Heart right ventricle (tissue), 16 donors: ENCODE data around the gene TULP1. TPM values are rescaled to one million over a fixed set of nuclear protein-coding genes. Genes with fewer than 3 reads are reported as not detected.
"Not testable (repeated sequence)": the region's sequence is repeated elsewhere in the genome, so short reads cannot be mapped to it uniquely, and the experiment has no call there.

Source experiments
- ATAC-seq, 8 donors: fragments of 200-7000 bp; cut with Tn5 transposase; one replicate each; pipeline ENCODE4 v1.9.1; 2020; ENCODE audit warnings: mild to moderate bottlenecking in 8 of 8, moderate library complexity in 8 of 8, moderate number of reproducible peaks in 1 of 8
- DNase-seq, 2 donors: peaks; one replicate each; pipeline ENCODE4 v3.0.0-alpha.2; 2020
- H3K27ac ChIP-seq, 10 donors: fragments of 200-600 bp; sonication (generic) in 2 of 10; one replicate each; pipeline versions ENCODE4 v1.5.0 to v1.8.0; 2020 to 2022; ENCODE audit warnings: mild to moderate bottlenecking in 3 of 10
- H3K27me3 ChIP-seq, 7 donors: fragments of 200-600 bp; one replicate each; pipeline ENCODE4 v1.8.0; 2021 to 2022; ENCODE audit warnings: mild to moderate bottlenecking in 2 of 7
- H3K36me3 ChIP-seq, 9 donors: fragments of 200-600 bp; sonication (generic) in 1 of 9; one replicate each; pipeline versions ENCODE4 v1.5.0 to v1.8.0; 2020 to 2022; ENCODE audit warnings: mild to moderate bottlenecking in 2 of 9
- H3K4me1 ChIP-seq, 9 donors: fragments of 200-600 bp; sonication (generic) in 1 of 9; one replicate each; pipeline versions ENCODE4 v1.5.0 to v1.8.0; 2020 to 2022; ENCODE audit warnings: mild to moderate bottlenecking in 4 of 9
- H3K4me3 ChIP-seq, 10 donors: fragments of 200-600 bp; sonication (generic) in 2 of 10; one replicate each; pipeline versions ENCODE4 v1.5.0 to v1.8.0; 2020 to 2022; ENCODE audit warnings: mild to moderate bottlenecking in 7 of 10, moderate library complexity in 2 of 10
- H3K9me3 ChIP-seq, 11 donors: fragments of 200-600 bp in 10 of 11; sonication (generic) in 2 of 11; one replicate each; pipeline versions ENCODE4 v1.5.0 to v1.8.0; 2013 to 2022; ENCODE audit warnings: mild to moderate bottlenecking in 2 of 11, control low read depth in 1 of 11, moderate library complexity in 1 of 11
- CTCF ChIP-seq, 9 donors: fragments of 200-600 bp; sonication (generic) in 2 of 9; IDR thresholded peaks; one replicate each; pipeline versions ENCODE4 v1.5.0 to v1.8.0; 2021 to 2022; ENCODE audit warnings: antibody characterized with exemption in 9 of 9, mild to moderate bottlenecking in 5 of 9, moderate library complexity in 1 of 9
- WGBS, 2 donors: extraction: QIAGEN DNeasy Blood & Tissue Kit; methylation state at CpG; one replicate each; pipeline ENCODE4 v1.1.7; 2013; ENCODE audit warnings: inconsistent platforms in 1 of 2; 5-methylcytosine and 5-hydroxymethylcytosine counted together
- intact Hi-C, 10 donors: fragments of 100-400 bp; cut with DNase I; formaldehyde crosslinking; loops; one replicate each; pipeline versions ENCODE4 v1.11.1 to v1.14.2; 2022
- polyA plus RNA-seq, 2 donors: library from polyadenylated mRNA; stranded (reverse); fragments of 200-250 nt; gene quantifications; one replicate each; pipeline ENCODE4 v1.2.3, GENCODE V29; 2013
- total RNA-seq, 10 donors: library from RNA; stranded (reverse); fragmentation: NEBNext Ultra II Directional in 3 of 10; extraction: Animal tissue kit (Norgen Biotek cat#: 25700) in 3 of 10; gene quantifications; one replicate each; pipeline versions ENCODE4 v1.2.1 to v1.2.4, GENCODE V29; 2021 to 2023
- donor health status: Arrhythmogenic right ventricular cardiomyopathy.
- donor health status: ischemic (EF 13 %, LVEDD 7.1; RV severe dilation, severe dysfunction).
- donor health status: healthy with polysubstance abuse.
- donor health status: DM: no; HTN: yes; CAD: no.
- donor health status: DM: no; HTN: no; CAD: no.
- donor health status: ischemic (EF 25% LVEDD 6.9; RV normal size, moderate dysfunction).
- donor health status: ischemic (EF 25% LVEDD 5.7; RV mildly dilated, moderate dysfunction).
- donor health status: healthy.
- donor health status: DM: yes; HTN: yes; CAD: no.
- donor health status: Ischemic cardiomyopathy.
- donor health status: ischemic (EF 35%, LVEDD 5.7; RV mildly dilated, moderate dysfunction).
- donor health status: nonischemic (EF 11% LVEDD 7.7; RV severe dilation, severe dysfunction).
- donor health status: DM: yes; HTN: yes; CAD: no.
- donor health status: PGD.
- donor health status: ischemic (EF 29% LVEDD 5.4; RV normal size, mild dysfunction).
- donor health status: nonischemic (EF 23%, LVEDD 6.1; RV moderate dilation, normal function).

TULP1 gene
- total and polyA plus RNA-seq, 12 donors, result 0.03 to 0.15 TPM; not detected in 10

- Histone ChIP-seq H3K9me3 (no peaks in the 10 kb centered on the region), H3K36me3 (no peaks in the 10 kb centered on the region), H3K27ac (no peak overlapping the region), H3K27me3 (no peaks in the 10 kb centered on the region), H3K4me1 (peaks cover 0 to 10% (median 0%) of the 10 kb centered on the region in 9 donors), H3K4me3 (no peak overlapping the region)
- TF ChIP-seq CTCF (IDR thresholded peaks at IDR 0.05), result no peak
- no peak for ATAC-seq
- no peak for DNase-seq
- WGBS, 2 donors, result 74 to 80% methylated on average over 12 of the region's 12 CpGs
- intact Hi-C loops, result loop anchor here in 9 of 10 donors (1.0 to 10.0 kb wide), 9 partner anchors 53 to 573 kb away; partner anchors contain the start of gene ARMC12 (in 7 of the 9)
Observed at GRCh38 chr6:35522151-35522550, 9.5 kb upstream of the TULP1 start.

GRCh38 chr6:35521235-35521634 is 8.5 kb upstream of the TULP1 start:
- ATAC-seq, result no peak
- Histone ChIP-seq H3K27me3 (no peaks in the 10 kb centered on the region), H3K4me1 (peaks cover 0 to 10% (median 0%) of the 10 kb centered on the region in 9 donors), H3K27ac (no peak overlapping the region), H3K36me3 (no peaks in the 10 kb centered on the region), H3K4me3 (no peak overlapping the region), H3K9me3 (no peaks in the 10 kb centered on the region)
- TF ChIP-seq CTCF (IDR thresholded peaks at IDR 0.05), result no peak
- intact Hi-C loops, result loop anchor here in 6 of 10 donors (5.0 to 10.0 kb wide), 7 partner anchors 54 to 574 kb away; partner anchors contain the start of gene ARMC12 (in 3 of the 6)
- no peak for DNase-seq
- WGBS, 2 donors, result 87 to 88% methylated on average over 4 of the region's 4 CpGs

GRCh38 chr6:35519313-35520015 is 6.8 kb upstream of the TULP1 start:
- no peak for TF ChIP-seq CTCF (IDR thresholded peaks at IDR 0.05)
- WGBS, 2 donors, result 89 to 93% methylated on average over 9 of the region's 9 CpGs
- Histone ChIP-seq H3K27ac (no peak overlapping the region), H3K27me3 (no peaks in the 10 kb centered on the region), H3K9me3 (no peaks in the 10 kb centered on the region), H3K4me3 (no peak overlapping the region), H3K36me3 (no peaks in the 10 kb centered on the region), H3K4me1 (peaks cover 0 to 10% (median 0%) of the 10 kb centered on the region in 9 donors)
- intact Hi-C loops, result loop anchor here in 6 of 10 donors (5.0 to 10.0 kb wide), 7 partner anchors 55 to 575 kb away; partner anchors contain the start of gene ARMC12 (in 3 of the 6)
- ATAC-seq, result no peak
- no peak for DNase-seq

GRCh38 chr6:35518566-35519312 is 6.0 kb upstream of the TULP1 start:
- Histone ChIP-seq H3K4me3 (no peak overlapping the region), H3K27me3 (no peaks in the 10 kb centered on the region), H3K4me1 (peaks cover 0 to 10% (median 0%) of the 10 kb centered on the region in 9 donors), H3K36me3 (no peaks in the 10 kb centered on the region), H3K27ac (no peak overlapping the region), H3K9me3 (no peaks in the 10 kb centered on the region)
- no peak for TF ChIP-seq CTCF (IDR thresholded peaks at IDR 0.05)
- ATAC-seq (no peak), DNase-seq (no peak)
- WGBS, 2 donors, result 92 to 97% methylated on average over 6 of the region's 6 CpGs
- intact Hi-C loops, result no loop called here

- H3K9me3 ChIP-seq, intact Hi-C loops, H3K4me3 ChIP-seq, ATAC-seq, DNase-seq, H3K27me3 ChIP-seq, H3K4me1 ChIP-seq, H3K36me3 ChIP-seq, H3K27ac ChIP-seq: not testable (repeated sequence)
- WGBS, 2 donors, result 74 to 81% methylated on average over 7 of the region's 7 CpGs
Observed at GRCh38 chr6:35517978-35518377, 5.3 kb upstream of the TULP1 start.
